ENCODE results near the gene RAB5A. TPM values are rescaled to one million over a fixed set of nuclear protein-coding genes. Genes with fewer than 3 reads are reported as not detected.

RAB5A gene
- total and polyA plus RNA-seq, 2 of the 4 experiments (the other 2 are of a cell fraction): 33.3 to 46.4 TPM

GRCh38 chr3:19931180-19931692, 15.7 kb upstream of the RAB5A start:
- Histone ChIP-seq H3K14ac (replicated peaks; ENCODE audit: low read depth, low read length) (no peak overlapping the region), H4K5ac (ENCODE audit: low read depth, low read length) (no peak overlapping the region), H3K27ac (ENCODE audit: insufficient read depth, low read length) (no peak overlapping the region), H4K91ac (ENCODE audit: insufficient read depth, low read depth, low read length) (no peak overlapping the region), H2AK5ac (ENCODE audit: low read depth, low read length) (no peak overlapping the region), H2AK9ac (replicated peaks; ENCODE audit: low read depth, low read length, poor library complexity) (no peak overlapping the region), H3K79me1 (ENCODE audit: low read depth in 1 of 2, low read length in 2 of 2) (no peaks in the 10 kb centered on the region), H2BK15ac (ENCODE audit: low read depth, low read length) (no peak overlapping the region), H3K18ac (ENCODE audit: low read depth, low read length) (no peak overlapping the region), H2BK20ac (ENCODE audit: low read depth, low read length) (no peak overlapping the region), H3K4ac (ENCODE audit: low read depth, low read length) (no peak overlapping the region), H2AFZ (replicated peaks; ENCODE audit: low read length, poor library complexity) (no peak overlapping the region), H3K4me3 (ENCODE audit: insufficient read depth, low read depth, low read length) (no peak overlapping the region), H3K9me1 (ENCODE audit: insufficient read depth, low read length) (no peaks in the 10 kb centered on the region), H3K9ac (ENCODE audit: low read depth, low read length) (no peak overlapping the region), H3K23ac (ENCODE audit: low read depth, low read length) (no peak overlapping the region), H3K36me3 (ENCODE audit: control insufficient read depth, insufficient read depth, low read length) (no peaks in the 10 kb centered on the region), H4K20me1 (ENCODE audit: insufficient read depth, low read length) (no peaks in the 10 kb centered on the region), H3K27me3 (ENCODE audit: control insufficient read depth, insufficient read depth, low read length) (no peaks in the 10 kb centered on the region), H3K9me3 (ENCODE audit: control insufficient read depth, insufficient read depth, low read length) (no peaks in the 10 kb centered on the region), H3K56ac (ENCODE audit: extremely low read depth, insufficient read depth, low read length) (no peak overlapping the region), H4K8ac (ENCODE audit: low read depth in 2 of 2, low read length in 2 of 2) (no peak overlapping the region), H2BK5ac (ENCODE audit: low read depth, low read length, poor library complexity, severe bottlenecking) (no peak overlapping the region), H2BK120ac (ENCODE audit: low read depth, low read length) (no peak overlapping the region), H3K4me2 (ENCODE audit: low read depth, low read length) (no peak overlapping the region), H3K4me1 (ENCODE audit: control insufficient read depth, insufficient read depth, low read length) (no peaks in the 10 kb centered on the region)
- DNase-seq (no peak), ATAC-seq (ENCODE audit: low read depth) (no peak)
- in situ Hi-C loops (cut with MboI; ENCODE audit: low sequenced_read_pairs) (no loop called here), intact Hi-C loops (cut with micrococcal nuclease) (no loop called here), dilution Hi-C loops (cut with HindIII; ENCODE audit: low sequenced_read_pairs, unreplicated experiment) (no loop called here)
- CTCF ChIA-PET: interaction anchor here (0.6 kb wide), 1 partner anchor 46 kb away, joined by 3 read pairs; no protein-coding TSS in a partner anchor
- TF ChIP-seq SMC3 (IDR thresholded peaks at IDR 0.05; ENCODE audit: low read depth, low read length) (no peak), RAD21 (IDR thresholded peaks at IDR 0.05; ENCODE audit: low read length) (no peak), CHD1 (IDR thresholded peaks at IDR 0.05; ENCODE audit: low read depth, low read length) (no peak)
- POLR2A ChIA-PET (ENCODE audit: unreplicated experiment): no interaction called here
- WGBS, 2 experiments (ENCODE audit: extremely low coverage in 2 of 2, insufficient read length in 1 of 2): 83% methylated on average over 1 of the region's 2 CpGs; no CpG with 5 or more reads in 1 of the 2 experiments
- no TSS peak for BruUV-seq (replicated peaks)

Measured in IMR-90 (cell line).